HG03280 (cell line): ENCODE data around the gene SMIM9.

Source experiments
- ATAC-seq: cut with Tn5 transposase; IDR thresholded peaks from one replicate; pipeline ENCODE4 v1.9.1; 2021; ENCODE audit warnings: mild to moderate bottlenecking, moderate library complexity; ENCODE audit not compliant: unreplicated experiment

The SMIM9 gene

DNA sequence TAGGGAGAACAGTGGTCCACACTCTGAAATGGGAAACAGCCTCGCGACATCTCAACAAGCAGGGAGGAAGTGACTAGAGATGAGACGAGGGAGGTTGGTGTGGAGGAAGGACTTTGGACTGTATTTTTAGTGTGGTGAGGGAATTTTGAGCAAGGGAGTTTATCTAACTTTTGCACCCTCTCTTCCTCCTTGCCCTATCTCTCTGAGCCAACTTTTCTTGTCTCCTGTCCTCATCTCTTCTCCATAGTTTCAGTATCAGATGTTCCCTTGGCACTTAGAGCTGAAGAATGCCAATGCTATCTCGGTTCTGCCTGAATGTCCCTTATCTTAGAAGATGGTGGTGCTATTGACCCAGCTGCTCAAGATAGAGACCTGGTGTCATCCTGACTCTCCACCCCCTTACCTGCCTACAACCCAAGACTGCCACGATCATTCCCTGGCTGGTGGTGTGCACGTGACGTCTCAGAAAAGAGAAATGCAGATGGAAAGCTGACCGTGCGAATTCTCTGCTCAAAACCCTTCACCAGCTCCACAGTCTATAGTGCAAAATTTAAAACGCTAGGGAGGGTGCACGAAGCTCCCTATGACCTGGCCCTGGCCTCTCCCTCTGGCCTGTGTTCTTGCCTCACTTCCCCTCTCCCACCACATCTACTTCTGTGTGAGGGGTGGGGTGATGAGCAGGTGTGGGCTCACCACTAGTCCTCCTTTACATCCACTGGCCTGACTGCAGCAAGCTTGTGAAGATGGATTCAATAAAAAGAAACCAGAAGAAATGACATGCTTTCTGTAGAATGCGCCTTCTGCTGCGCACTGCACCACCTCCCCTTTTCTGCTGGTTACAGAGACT is 50.1 kb downstream of the SMIM9 start:
- ATAC-seq = no peak

DNA sequence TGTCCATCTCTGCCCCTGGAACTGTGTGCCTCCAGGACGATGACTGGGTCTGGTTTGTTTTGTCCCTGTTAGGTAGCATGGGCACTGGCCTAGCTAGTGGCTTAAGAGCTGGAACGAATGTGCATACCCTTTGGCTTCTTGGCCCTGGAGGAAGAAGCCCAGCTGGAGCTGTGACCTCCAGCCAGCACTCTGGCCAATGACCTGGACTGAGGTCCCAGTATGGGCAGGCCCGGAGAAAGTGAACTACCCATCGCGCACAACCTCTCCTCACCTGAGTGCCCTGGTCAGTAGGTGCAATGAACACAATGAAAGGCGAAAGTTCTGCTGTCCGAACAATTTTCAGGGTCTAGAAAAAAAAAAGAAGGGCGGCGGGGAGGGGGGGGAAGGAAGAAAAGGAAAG is 53.5 kb downstream of the SMIM9 start:
- no peak for ATAC-seq

DNA sequence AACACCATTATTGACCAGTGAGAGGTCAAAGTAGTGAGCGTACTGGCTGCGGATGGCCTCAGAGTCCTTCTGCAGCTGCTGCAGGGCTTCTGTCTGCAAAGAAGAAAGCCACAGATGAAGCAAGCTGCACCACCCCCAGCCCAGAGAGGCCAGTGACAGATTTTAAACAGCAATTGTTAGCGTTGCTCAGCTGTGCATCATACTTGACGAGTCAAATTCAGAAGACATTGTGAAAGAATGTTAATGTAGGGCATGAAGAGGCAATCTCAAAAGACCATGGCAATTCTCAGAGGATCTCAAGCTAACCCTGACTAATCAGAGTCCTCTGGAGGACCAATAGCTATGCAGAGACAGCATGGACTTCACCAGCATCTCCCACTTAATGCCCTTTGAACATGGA is 55.2 kb downstream of the SMIM9 start:
- no peak for ATAC-seq

DNA sequence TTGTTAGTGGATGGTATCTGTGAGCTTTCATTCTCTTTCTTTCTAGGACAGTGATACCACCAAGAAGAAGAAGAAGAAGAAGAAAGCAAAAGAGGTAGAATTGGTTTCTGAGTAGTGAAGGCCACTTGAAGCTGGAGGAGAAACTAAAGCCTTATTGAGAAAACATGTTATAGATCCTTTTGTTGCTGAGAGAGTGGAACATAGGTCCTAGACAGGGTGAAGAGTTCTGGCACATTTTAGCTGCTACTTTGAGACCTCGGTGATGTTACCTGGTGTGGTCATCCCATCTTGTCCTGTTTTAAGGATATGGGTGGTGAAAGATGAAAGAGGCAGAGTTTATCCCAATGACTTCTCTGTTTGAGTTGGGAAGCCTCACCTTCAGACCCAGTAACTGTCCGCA is 57.7 kb downstream of the SMIM9 start:
- ATAC-seq = no peak

DNA sequence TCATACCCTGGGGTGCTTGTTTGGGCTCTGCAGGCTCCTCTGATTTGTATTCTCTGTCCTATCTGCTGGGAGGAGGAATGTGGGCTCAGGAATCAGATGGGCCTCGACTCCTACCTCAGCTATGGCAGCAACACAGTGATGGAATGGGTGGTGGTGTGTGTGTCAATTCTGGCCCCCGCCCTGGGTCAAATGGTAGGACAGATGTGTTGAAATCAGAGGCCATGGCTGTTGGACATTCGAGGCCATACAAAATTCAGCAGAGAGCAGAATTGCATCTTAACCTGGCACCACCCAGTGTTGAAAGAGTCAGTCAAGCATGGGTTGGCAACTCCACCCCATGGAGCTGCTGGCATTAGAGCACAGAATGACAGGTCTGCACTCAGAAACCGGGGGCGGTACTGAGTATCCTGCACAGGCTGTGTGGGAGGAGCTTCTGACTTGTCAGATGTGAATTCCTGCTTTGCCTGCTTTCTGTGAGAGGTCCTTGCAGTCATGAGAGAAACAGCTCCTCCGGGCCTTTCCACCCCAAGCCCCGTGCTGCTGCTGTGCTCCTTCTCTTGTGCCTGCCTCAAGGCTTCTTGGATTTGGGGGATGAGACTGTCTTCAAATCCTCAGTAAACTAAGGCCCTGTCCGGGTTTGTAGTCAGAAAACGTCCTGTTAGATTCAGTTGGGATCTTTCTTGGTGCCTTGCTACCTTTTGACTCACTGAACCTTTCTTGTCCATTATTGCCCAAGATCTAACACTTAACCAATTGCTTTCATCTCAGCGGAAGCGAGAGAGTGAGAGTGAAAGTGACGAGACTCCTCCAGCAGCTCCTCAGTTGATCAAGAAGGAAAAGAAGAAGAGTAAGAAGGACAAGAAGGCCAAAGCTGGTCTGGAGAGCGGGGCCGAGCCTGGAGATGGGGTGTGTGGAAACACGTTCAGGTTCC is 58.8 kb downstream of the SMIM9 start:
- ATAC-seq = no peak

DNA sequence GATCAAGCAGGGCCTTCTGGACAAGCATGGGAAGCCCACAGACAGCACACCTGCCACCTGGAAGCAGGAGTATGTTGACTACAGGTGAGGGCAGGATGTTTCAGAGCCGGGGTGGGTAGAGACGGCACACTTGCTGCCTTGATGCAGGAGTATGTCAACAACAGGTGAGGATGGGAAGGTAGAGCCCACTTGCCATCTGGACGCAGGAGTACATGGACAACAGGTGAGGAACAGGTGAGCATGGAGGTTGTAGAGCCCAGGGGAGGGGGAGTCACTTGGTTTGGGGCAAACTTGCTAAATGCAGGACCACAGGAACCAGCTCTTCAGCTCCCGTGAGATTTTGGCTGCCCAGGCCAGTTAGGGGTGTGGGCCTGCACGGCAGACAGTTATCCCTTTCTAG is 59.8 kb downstream of the SMIM9 start:
- ATAC-seq = no peak
